Mesenchymal stem cell (in vitro differentiated cells and primary cell): ENCODE data around the gene NFIX.
A peak's percentile ranks its signal among the peaks of the same experiment; 100 is the strongest.

Source experiments
- DNase-seq: peaks from one replicate; pipeline ENCODE4 v3.0.0-alpha.2; 2013
- H2AFZ ChIP-seq: one replicate; pipeline ENCODE4 v1.6.1; 2013; ENCODE audit warnings: low read depth, mild to moderate bottlenecking, control low read depth, inconsistent platforms, low read length, moderate library complexity
- H2AK5ac ChIP-seq: 2 replicates; pipeline ENCODE4 v1.6.1; 2013; ENCODE audit warnings: low read length, moderate library complexity, mild to moderate bottlenecking, inconsistent platforms; ENCODE audit not compliant: severe bottlenecking
- H2BK120ac ChIP-seq: one replicate; pipeline ENCODE4 v1.6.1; 2013; ENCODE audit warnings: low read depth, mild to moderate bottlenecking, inconsistent platforms, low read length, moderate library complexity
- H2BK12ac ChIP-seq, 2 experiments: one replicate each; pipeline ENCODE4 v1.6.1; 2013; ENCODE audit warnings: inconsistent platforms in 2 of 2, low read length in 2 of 2, mild to moderate bottlenecking in 2 of 2, moderate library complexity in 2 of 2, control low read depth in 1 of 2
- H2BK15ac ChIP-seq: one replicate; pipeline ENCODE4 v1.6.1; 2013; ENCODE audit warnings: mild to moderate bottlenecking, low read depth, inconsistent platforms; ENCODE audit not compliant: poor library complexity, severe bottlenecking
- H2BK5ac ChIP-seq: 2 replicates; pipeline ENCODE4 v1.6.1; 2013; ENCODE audit warnings: low read depth, mild to moderate bottlenecking, low read length, control low read depth, inconsistent platforms; ENCODE audit not compliant: poor library complexity, severe bottlenecking
- H3K14ac ChIP-seq, 2 experiments: one replicate each; pipeline ENCODE4 v1.6.1; 2013; ENCODE audit warnings: inconsistent platforms in 2 of 2, low read length in 2 of 2, control low read depth in 1 of 2, mild to moderate bottlenecking in 1 of 2, moderate library complexity in 1 of 2
- H3K18ac ChIP-seq, 2 experiments: one replicate each; pipeline ENCODE4 v1.6.1; 2013; ENCODE audit warnings: inconsistent platforms in 2 of 2, low read length in 2 of 2, control low read depth in 1 of 2, low read depth in 1 of 2, mild to moderate bottlenecking in 1 of 2
- H3K23ac ChIP-seq, 2 experiments: one replicate each; pipeline ENCODE4 v1.6.1; 2013; ENCODE audit warnings: inconsistent platforms in 2 of 2, low read length in 2 of 2, mild to moderate bottlenecking in 2 of 2, moderate library complexity in 2 of 2, control low read depth in 1 of 2
- H3K27ac ChIP-seq: 2 replicates; pipeline ENCODE4 v1.5.1; 2013; ENCODE audit warnings: mild to moderate bottlenecking, moderate library complexity, low read length, control low read depth, inconsistent platforms; ENCODE audit not compliant: poor library complexity, severe bottlenecking
- H3K27me3 ChIP-seq, 2 experiments: 2 replicates each; pipeline versions ENCODE4 v1.6.1 to v1.7.0; 2013; ENCODE audit warnings: low read length in 2 of 2, mild to moderate bottlenecking in 2 of 2, moderate library complexity in 2 of 2, control low read depth in 1 of 2, inconsistent platforms in 1 of 2; ENCODE audit not compliant: control insufficient read depth in 1 of 2, insufficient read depth in 1 of 2
- H3K36me3 ChIP-seq, 2 experiments: 2 replicates each; pipeline versions ENCODE4 v1.6.1 to v1.7.0; 2013; ENCODE audit warnings: low read length in 2 of 2, control low read depth in 1 of 2, inconsistent platforms in 1 of 2, low read depth in 1 of 2, mild to moderate bottlenecking in 1 of 2; ENCODE audit not compliant: insufficient read depth in 2 of 2, control insufficient read depth in 1 of 2
- H3K4ac ChIP-seq, 2 experiments: one replicate each; pipeline ENCODE4 v1.6.1; 2013; ENCODE audit warnings: inconsistent platforms in 2 of 2, low read length in 2 of 2, mild to moderate bottlenecking in 2 of 2, moderate library complexity in 2 of 2, control low read depth in 1 of 2, low read depth in 1 of 2
- H3K4me1 ChIP-seq: 2 replicates; pipeline ENCODE4 v1.6.1; 2013; ENCODE audit warnings: low read depth, low read length, control low read depth; ENCODE audit not compliant: control insufficient read depth, insufficient read depth
- H3K4me2 ChIP-seq: 2 replicates; pipeline ENCODE4 v1.6.1; 2013; ENCODE audit warnings: low read length, mild to moderate bottlenecking, inconsistent platforms; ENCODE audit not compliant: poor library complexity, severe bottlenecking
- H3K4me3 ChIP-seq, 2 experiments: 2 replicates each; pipeline versions ENCODE4 v1.5.1 to v1.7.0; 2013; ENCODE audit warnings: low read length in 2 of 2, mild to moderate bottlenecking in 2 of 2, control low read depth in 1 of 2, low read depth in 1 of 2; ENCODE audit not compliant: insufficient read depth in 1 of 2
- H3K79me1 ChIP-seq: replicated peaks from 2 replicates; pipeline ENCODE4 v1.6.1; 2013; ENCODE audit warnings: mild to moderate bottlenecking, control low read depth, low read length, inconsistent platforms; ENCODE audit not compliant: poor library complexity, severe bottlenecking
- H3K9ac ChIP-seq: 2 replicates; pipeline ENCODE4 v1.7.0; 2013; ENCODE audit warnings: mild to moderate bottlenecking, low read length, moderate library complexity
- H3K9me3 ChIP-seq: 2 replicates; pipeline ENCODE4 v1.7.0; 2013; ENCODE audit warnings: mild to moderate bottlenecking, low read length; ENCODE audit not compliant: control insufficient read depth
- H4K8ac ChIP-seq: one replicate; pipeline ENCODE4 v1.6.1; 2013; ENCODE audit warnings: inconsistent platforms, mild to moderate bottlenecking, low read length, moderate library complexity
- H4K91ac ChIP-seq: one replicate; pipeline ENCODE4 v1.6.1; 2013; ENCODE audit warnings: mild to moderate bottlenecking, low read length, inconsistent platforms
- WGBS: methylation state at CpG from one replicate; pipeline ENCODE4 v1.1.7; 2013; ENCODE audit warnings: mixed read lengths; 5-methylcytosine and 5-hydroxymethylcytosine counted together

NFIX gene

DNA sequence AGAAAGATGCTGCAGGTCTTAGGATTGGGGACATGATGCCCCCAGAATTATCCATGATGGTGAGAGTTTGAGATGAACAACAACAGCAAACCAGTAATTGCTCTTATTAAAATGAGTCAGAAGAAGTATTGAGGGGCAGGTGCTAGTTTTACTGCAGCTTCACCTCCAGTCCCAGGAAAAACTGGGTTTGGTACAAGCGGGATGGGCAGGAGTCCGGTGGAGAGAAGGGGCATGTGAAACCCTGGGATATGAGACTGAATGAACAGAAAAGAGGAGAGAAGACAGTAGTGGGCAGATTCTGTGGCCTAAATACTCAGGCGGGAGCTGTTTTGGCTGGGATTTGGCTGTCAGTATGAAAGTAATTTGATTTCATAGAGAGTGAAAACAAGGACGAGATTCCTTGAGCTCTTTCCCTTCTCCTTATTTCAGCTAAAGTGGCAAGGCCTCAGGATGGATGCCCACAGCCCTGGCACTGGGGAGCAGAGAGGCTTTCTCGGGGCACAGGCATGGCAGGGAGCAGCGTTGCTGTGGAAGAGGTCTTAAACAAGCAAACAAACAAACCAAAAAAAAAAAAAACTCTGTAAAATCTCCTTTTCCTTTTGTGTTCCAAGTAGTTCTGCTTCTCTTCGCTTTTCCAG is 30.7 kb downstream of the NFIX start:
- Histone ChIP-seq H4K91ac (no peak overlapping the region), H3K4me2 (no peak overlapping the region), H3K9ac (peak overlapping the region; percentile 99), H3K18ac (no peak overlapping the region), H2BK15ac (no peak overlapping the region), H3K27ac (no peak overlapping the region), H2BK120ac (no peak overlapping the region), H3K79me1 (no peaks in the 10 kb centered on the region), H3K4me1 (peaks cover 20% of the 10 kb centered on the region), H3K23ac (no peak overlapping the region), H3K9me3 (no peaks in the 10 kb centered on the region), H3K4ac (no peak overlapping the region), H2AFZ (no peak overlapping the region), H2AK5ac (no peak overlapping the region), H3K36me3 (peaks cover 0 to 51% of the 10 kb centered on the region in 2 experiments), H4K8ac (no peak overlapping the region), H3K14ac (no peak overlapping the region), H3K4me3 (peak overlapping the region in 1 of 2 experiments; percentile 97), H2BK5ac (no peak overlapping the region), H2BK12ac (no peak overlapping the region), H3K27me3 (peaks cover 0 to 84% of the 10 kb centered on the region in 2 experiments)
- DNase-seq = no peak
- WGBS = 55% methylated on average over 7 of the region's 7 CpGs

DNA sequence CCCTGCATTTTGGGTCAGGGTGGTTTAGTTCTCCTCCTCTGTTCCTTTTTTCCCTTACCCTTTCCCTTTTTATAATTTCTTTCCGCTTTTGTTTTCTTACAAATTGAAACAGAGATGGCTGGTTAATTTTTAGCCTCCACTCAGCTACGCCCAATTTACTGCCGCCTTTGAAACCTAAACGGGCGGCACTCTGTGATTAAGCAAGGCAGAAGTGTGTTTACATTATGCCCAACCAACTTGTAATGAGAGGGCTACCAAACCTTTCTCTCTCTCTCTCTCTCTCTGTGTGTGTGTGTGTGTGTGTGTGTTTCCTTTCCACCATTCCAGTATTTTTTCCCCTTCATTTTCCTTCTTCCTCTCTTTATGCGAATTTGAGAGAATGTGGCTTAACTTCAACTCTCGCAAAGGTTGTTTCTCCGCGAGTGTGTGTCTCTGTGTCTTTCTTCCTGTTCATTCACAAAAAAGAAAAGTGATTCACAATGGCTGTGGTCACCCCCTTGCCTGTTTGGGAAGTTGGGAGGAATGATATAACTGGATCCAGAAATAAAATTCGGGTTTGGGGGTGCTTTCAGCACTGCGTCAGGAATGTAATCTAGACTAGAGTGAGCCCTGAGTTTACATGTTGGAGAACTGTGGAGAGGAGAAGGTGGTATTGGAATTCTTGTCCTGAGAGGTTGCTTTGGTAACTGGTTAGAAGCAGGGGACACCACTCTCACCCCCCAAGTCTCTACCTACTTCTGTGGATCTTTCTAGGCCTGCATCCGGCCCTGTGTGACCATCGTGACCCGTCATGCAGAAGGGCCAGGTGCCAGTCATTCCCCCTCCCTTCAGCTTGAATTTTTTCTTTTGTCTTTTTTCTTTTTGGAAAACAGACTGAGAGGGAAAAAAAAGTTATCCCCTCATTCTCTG is 31.4 kb downstream of the NFIX start:
- Histone ChIP-seq H2AFZ (no peak overlapping the region), H2BK5ac (no peak overlapping the region), H3K18ac (no peak overlapping the region), H3K27ac (no peak overlapping the region), H2BK12ac (no peak overlapping the region), H3K9ac (peak overlapping the region; percentile 99), H4K8ac (no peak overlapping the region), H3K4me2 (no peak overlapping the region), H3K79me1 (no peaks in the 10 kb centered on the region), H3K23ac (no peak overlapping the region), H2BK120ac (no peak overlapping the region), H3K14ac (no peak overlapping the region), H3K27me3 (peaks cover 0 to 76% of the 10 kb centered on the region in 2 experiments), H2AK5ac (no peak overlapping the region), H3K4me3 (peak overlapping the region in 1 of 2 experiments; percentile 97), H3K9me3 (no peaks in the 10 kb centered on the region), H4K91ac (no peak overlapping the region), H3K4ac (no peak overlapping the region), H3K4me1 (peaks cover 23% of the 10 kb centered on the region), H3K36me3 (peaks cover 0 to 58% of the 10 kb centered on the region in 2 experiments), H2BK15ac (no peak overlapping the region)
- DNase-seq = peak; percentile 32
- WGBS = 54% methylated on average over 7 of the region's 14 CpGs

DNA sequence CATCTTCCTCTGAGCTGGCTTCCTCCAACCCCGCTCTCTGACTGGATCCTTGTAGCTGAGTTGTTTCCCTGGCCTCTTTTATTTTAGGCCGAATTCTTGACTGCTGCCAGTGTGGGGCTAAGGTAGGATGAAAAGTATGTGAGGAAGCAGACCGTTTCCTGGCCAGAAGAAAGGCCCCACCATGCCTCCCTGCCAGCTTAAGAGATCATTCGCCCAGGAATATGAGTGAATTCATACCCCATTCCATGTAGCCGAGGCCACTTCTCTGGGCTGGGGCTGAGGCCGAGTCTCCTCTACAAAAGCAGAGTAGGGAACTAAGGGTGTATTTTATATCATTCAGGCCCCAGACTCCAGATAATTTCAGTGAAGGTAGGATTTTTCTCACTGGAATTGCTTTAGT is 32.3 kb downstream of the NFIX start:
- Histone ChIP-seq H3K4ac (no peak overlapping the region), H4K91ac (no peak overlapping the region), H4K8ac (no peak overlapping the region), H3K4me2 (no peak overlapping the region), H2AK5ac (no peak overlapping the region), H3K14ac (no peak overlapping the region), H2BK5ac (no peak overlapping the region), H3K4me3 (peak overlapping the region in 1 of 2 experiments; percentile 97), H2BK12ac (no peak overlapping the region), H3K4me1 (peaks cover 27% of the 10 kb centered on the region), H3K36me3 (peaks cover 0 to 59% of the 10 kb centered on the region in 2 experiments), H2BK120ac (no peak overlapping the region), H3K23ac (no peak overlapping the region), H3K79me1 (no peaks in the 10 kb centered on the region), H3K9ac (peak overlapping the region; percentile 99), H3K27ac (no peak overlapping the region), H2AFZ (no peak overlapping the region), H2BK15ac (peak overlapping the region; percentile 50), H3K9me3 (no peaks in the 10 kb centered on the region), H3K27me3 (peaks cover 0 to 68% of the 10 kb centered on the region in 2 experiments), H3K18ac (no peak overlapping the region)
- DNase-seq = no peak
- WGBS = 77% methylated on average over 6 of the region's 6 CpGs

DNA sequence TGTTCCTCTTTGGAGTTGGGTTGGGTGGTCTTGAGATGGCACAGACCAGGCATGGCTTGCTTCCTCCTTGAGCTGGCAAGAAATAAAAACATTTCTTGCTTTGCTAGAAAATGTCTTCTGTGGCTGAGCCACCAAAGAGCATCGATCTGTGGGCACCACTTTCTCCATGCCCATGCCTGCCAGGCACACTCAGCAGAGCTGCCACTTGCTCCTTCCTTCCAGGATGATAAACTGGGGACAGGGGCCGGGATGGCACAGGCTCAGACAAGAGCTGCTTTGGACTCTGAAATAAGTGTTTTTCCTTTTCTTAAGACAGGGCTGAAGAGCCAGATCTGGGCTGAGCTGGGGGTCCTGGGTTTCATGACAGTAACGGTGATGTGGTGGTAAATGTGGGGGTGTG is 32.8 kb downstream of the NFIX start:
- Histone ChIP-seq H2AK5ac (no peak overlapping the region), H3K27ac (no peak overlapping the region), H3K18ac (no peak overlapping the region), H3K4ac (no peak overlapping the region), H3K36me3 (peaks cover 0 to 64% of the 10 kb centered on the region in 2 experiments), H2AFZ (no peak overlapping the region), H3K4me1 (peaks cover 29% of the 10 kb centered on the region), H2BK12ac (no peak overlapping the region), H3K4me3 (peak overlapping the region in 1 of 2 experiments; percentile 97), H4K91ac (no peak overlapping the region), H3K23ac (no peak overlapping the region), H3K9me3 (no peaks in the 10 kb centered on the region), H2BK5ac (no peak overlapping the region), H3K79me1 (no peaks in the 10 kb centered on the region), H3K4me2 (no peak overlapping the region), H4K8ac (no peak overlapping the region), H2BK15ac (no peak overlapping the region), H3K27me3 (peaks cover 0 to 64% of the 10 kb centered on the region in 2 experiments), H3K14ac (no peak overlapping the region), H2BK120ac (no peak overlapping the region), H3K9ac (peak overlapping the region; percentile 99)
- WGBS = 55% methylated on average over 3 of the region's 3 CpGs
- DNase-seq = no peak
